GM23248 (cell line): ENCODE results near the gene TNK1. TPM values are rescaled to one million over a fixed set of nuclear protein-coding genes. Genes with fewer than 3 reads are reported as not detected.

Source experiments
- DNase-seq: peaks from one replicate; pipeline ENCODE4 v3.0.0-alpha.2; 2015
- H2AFZ ChIP-seq: fragments of 200-600 bp; sonication (generic); 2 replicates; pipeline ENCODE4 v1.6.1; 2016; ENCODE audit warnings: antibody characterized with exemption
- H3F3A ChIP-seq: fragments of 200-600 bp; sonication (generic); 2 replicates; pipeline ENCODE4 v1.6.1; 2016; ENCODE audit warnings: mild to moderate bottlenecking, antibody characterized with exemption, mixed run types; ENCODE audit not compliant: insufficient read depth
- H3K27ac ChIP-seq: fragments of 200-600 bp; sonication (generic); 2 replicates; pipeline ENCODE4 v1.5.1; 2016; ENCODE audit warnings: mild to moderate bottlenecking
- H3K27me3 ChIP-seq: fragments of 200-600 bp; sonication (generic); replicated peaks from 2 replicates; pipeline ENCODE4 v1.6.1; 2016; ENCODE audit warnings: mild to moderate bottlenecking; ENCODE audit not compliant: insufficient read depth
- H3K36me3 ChIP-seq: fragments of 200-600 bp; sonication (generic); 2 replicates; pipeline ENCODE4 v1.6.1; 2016; ENCODE audit warnings: low read depth, mild to moderate bottlenecking
- H3K4me1 ChIP-seq: fragments of 200-600 bp; sonication (generic); 2 replicates; pipeline ENCODE4 v1.6.1; 2016; ENCODE audit warnings: mild to moderate bottlenecking; ENCODE audit not compliant: insufficient read depth
- H3K4me2 ChIP-seq: fragments of 200-600 bp; sonication (generic); one replicate; pipeline ENCODE4 v1.6.1; 2016; ENCODE audit warnings: mild to moderate bottlenecking; ENCODE audit not compliant: unreplicated experiment
- H3K4me3 ChIP-seq: fragments of 200-600 bp; sonication (generic); 2 replicates; pipeline ENCODE4 v1.5.1; 2016; ENCODE audit warnings: mild to moderate bottlenecking
- H3K79me2 ChIP-seq: fragments of 200-600 bp; sonication (generic); 2 replicates; pipeline ENCODE4 v1.6.1; 2016; ENCODE audit warnings: mild to moderate bottlenecking; ENCODE audit not compliant: insufficient read depth
- H3K9ac ChIP-seq: fragments of 200-600 bp; sonication (generic); 2 replicates; pipeline ENCODE4 v1.6.1; 2016; ENCODE audit warnings: mild to moderate bottlenecking
- H3K9me2 ChIP-seq: fragments of 200-600 bp; sonication (generic); 2 replicates; pipeline ENCODE4 v1.6.1; 2016; ENCODE audit warnings: mixed run types, mild to moderate bottlenecking, moderate library complexity; ENCODE audit not compliant: insufficient read depth
- H3K9me3 ChIP-seq: fragments of 200-600 bp; sonication (generic); one replicate; pipeline ENCODE4 v1.6.1; 2017; ENCODE audit warnings: low read depth
- H4K20me1 ChIP-seq: fragments of 200-600 bp; sonication (generic); 2 replicates; pipeline ENCODE4 v1.6.0; 2016; ENCODE audit not compliant: insufficient read depth
- EZH2 ChIP-seq: fragments of 200-600 bp; sonication (generic); IDR thresholded peaks from 2 replicates; pipeline ENCODE4 v1.6.1; 2018; ENCODE audit warnings: antibody characterized with exemption, mild to moderate bottlenecking; ENCODE audit not compliant: insufficient read depth, poor library complexity, severe bottlenecking
- EZH2phosphoT487 ChIP-seq: fragments of 200-600 bp; sonication (generic); IDR thresholded peaks from 2 replicates; pipeline ENCODE4 v1.6.1; 2018; ENCODE audit warnings: antibody characterized with exemption, moderate library complexity, mild to moderate bottlenecking, low read depth; ENCODE audit not compliant: insufficient read depth
- WGBS, 2 experiments: methylation state at CpG; one replicate each; pipeline ENCODE4 v1.1.6; 2015 to 2017; ENCODE audit warnings: low lambda C conversion rate in 2 of 2, low coverage in 1 of 2; ENCODE audit errors: missing lambda C conversion rate in 2 of 2; 5-methylcytosine and 5-hydroxymethylcytosine counted together
- in situ Hi-C: fragments of 300-500 bp; cut with MboI; formaldehyde crosslinking; loops from 2 replicates; pipeline ENCODE4 v1.15.0; 2020
- polyA plus RNA-seq: library from polyadenylated mRNA; unstranded; fragments of >200 nt; fragmentation: Nextera tagmentation; extraction: Ambion mirVana; gene quantifications from 2 replicates; pipeline ENCODE4 v1.2.1, GENCODE V29; 2016
- total RNA-seq: library from RNA; depleted of rRNA; stranded (reverse); fragments of >200 nt; shearing (Covaris generic); gene quantifications from 2 replicates; pipeline ENCODE4 v1.2.3, GENCODE V29; 2014

Gene TNK1
- total and polyA plus RNA-seq, 2 experiments from 2014 or later, result 0.43 to 1.2 TPM

GRCh38 chr17:7379134-7379533 is 1.8 kb upstream of the TNK1 start:
- in situ Hi-C loops, result no loop called here
- Histone ChIP-seq H3K9me3 (no peaks in the 10 kb centered on the region), H3K9ac (no peak overlapping the region), H3K4me2 (no peak overlapping the region), H3K9me2 (no peaks in the 10 kb centered on the region), H3K36me3 (no peaks in the 10 kb centered on the region), H3F3A (no peaks in the 10 kb centered on the region), H3K27ac (no peak overlapping the region), H3K79me2 (no peaks in the 10 kb centered on the region), H3K4me1 (peaks cover 6% of the 10 kb centered on the region), H3K27me3 (no peaks in the 10 kb centered on the region), H3K4me3 (no peak overlapping the region), H2AFZ (no peak overlapping the region), H4K20me1 (no peaks in the 10 kb centered on the region)
- TF ChIP-seq EZH2phosphoT487, result no peak
- TF ChIP-seq EZH2, result no peak
- no peak for DNase-seq
- WGBS, 2 experiments, result 88% methylated on average over 3 of the region's 3 CpGs

GRCh38 chr17:7380321-7380720 is 568 bp upstream of the TNK1 start:
- peak overlapping the region; percentile 63 for H3K4me3 ChIP-seq
- H3K9ac ChIP-seq, result peak overlapping the region; percentile 41
- peak overlapping the region; percentile 85 for H3K4me2 ChIP-seq
- no peaks in the 10 kb centered on the region for H4K20me1 ChIP-seq
- no peak for TF ChIP-seq EZH2
- TF ChIP-seq EZH2phosphoT487, result no peak
- no peaks in the 10 kb centered on the region for H3K79me2 ChIP-seq
- H3K9me3 ChIP-seq, result no peaks in the 10 kb centered on the region
- H2AFZ ChIP-seq, result peak overlapping the region; percentile 72
- peak; percentile 81 for DNase-seq
- H3K36me3 ChIP-seq, result no peaks in the 10 kb centered on the region
- no peaks in the 10 kb centered on the region for H3K27me3 ChIP-seq
- H3K9me2 ChIP-seq, result no peaks in the 10 kb centered on the region
- in situ Hi-C loops, result no loop called here
- no peak overlapping the region for H3K27ac ChIP-seq
- H3K4me1 ChIP-seq, result peaks cover 6% of the 10 kb centered on the region
- 15 to 18% methylated on average over 7 of the region's 7 CpGs for WGBS, 2 experiments
- H3F3A ChIP-seq, result no peaks in the 10 kb centered on the region

GRCh38 chr17:7382901-7383300 is 2.0 kb downstream of the TNK1 start:
- H3K36me3 ChIP-seq, result no peaks in the 10 kb centered on the region
- in situ Hi-C loops, result no loop called here
- no peaks in the 10 kb centered on the region for H4K20me1 ChIP-seq
- no peaks in the 10 kb centered on the region for H3K27me3 ChIP-seq
- DNase-seq, result no peak
- H3K9me3 ChIP-seq, result no peaks in the 10 kb centered on the region
- H3K27ac ChIP-seq, result no peak overlapping the region
- H3K4me1 ChIP-seq, result peaks cover 6% of the 10 kb centered on the region
- H3K79me2 ChIP-seq, result no peaks in the 10 kb centered on the region
- H3K9me2 ChIP-seq, result no peaks in the 10 kb centered on the region
- no peak overlapping the region for H2AFZ ChIP-seq
- H3K4me2 ChIP-seq, result no peak overlapping the region
- no peaks in the 10 kb centered on the region for H3F3A ChIP-seq
- 77 to 82% methylated on average over 10 of the region's 10 CpGs for WGBS, 2 experiments
- TF ChIP-seq EZH2phosphoT487, result no peak
- no peak for TF ChIP-seq EZH2
- no peak overlapping the region for H3K9ac ChIP-seq
- H3K4me3 ChIP-seq, result no peak overlapping the region

GRCh38 chr17:7383371-7383741 is 2.5 kb downstream of the TNK1 start:
- TF ChIP-seq EZH2phosphoT487, result no peak
- no peak for TF ChIP-seq EZH2
- Histone ChIP-seq H3K79me2 (no peaks in the 10 kb centered on the region), H3K9me2 (no peaks in the 10 kb centered on the region), H3K4me2 (no peak overlapping the region), H3K36me3 (peaks cover under 1% of the 10 kb centered on the region; the same call in 1 of the 2 replicates), H3K4me3 (no peak overlapping the region), H3K4me1 (peaks cover 6% of the 10 kb centered on the region), H3K9ac (no peak overlapping the region), H2AFZ (no peak overlapping the region), H3K9me3 (no peaks in the 10 kb centered on the region), H3K27me3 (no peaks in the 10 kb centered on the region), H4K20me1 (no peaks in the 10 kb centered on the region), H3F3A (no peaks in the 10 kb centered on the region), H3K27ac (no peak overlapping the region)
- WGBS, 2 experiments, result 66 to 72% methylated on average over 11 of the region's 11 CpGs
- DNase-seq, result no peak
- in situ Hi-C loops, result no loop called here

GRCh38 chr17:7383742-7384488 is 3.0 kb downstream of the TNK1 start:
- peaks cover 6% of the 10 kb centered on the region for H3K4me1 ChIP-seq
- no peaks in the 10 kb centered on the region for H3F3A ChIP-seq
- H3K27ac ChIP-seq, result no peak overlapping the region
- in situ Hi-C loops, result no loop called here
- 29 to 32% methylated on average over 55 to 65 of the region's 65 CpGs for WGBS, 2 experiments
- no peaks in the 10 kb centered on the region for H3K27me3 ChIP-seq
- TF ChIP-seq EZH2phosphoT487, result no peak
- TF ChIP-seq EZH2, result no peak
- no peak overlapping the region for H3K9ac ChIP-seq
- no peaks in the 10 kb centered on the region for H3K79me2 ChIP-seq
- no peak overlapping the region for H2AFZ ChIP-seq
- H3K9me3 ChIP-seq, result no peaks in the 10 kb centered on the region
- H3K9me2 ChIP-seq, result no peaks in the 10 kb centered on the region
- H4K20me1 ChIP-seq, result no peaks in the 10 kb centered on the region
- DNase-seq, result peak; percentile 32
- no peak overlapping the region for H3K4me2 ChIP-seq
- H3K4me3 ChIP-seq, result no peak overlapping the region
- H3K36me3 ChIP-seq, result peaks cover 4% of the 10 kb centered on the region; the same call in 1 of the 2 replicates
